Umbilical cord (tissue), 2 donors: Measurements from ENCODE around the gene IFNA17. TPM values are rescaled to one million over a fixed set of nuclear protein-coding genes. Genes with fewer than 3 reads are reported as not detected.
A peak's percentile ranks its signal among the peaks of the same experiment; 100 is the strongest.
"Not testable (repeated sequence)": the region's sequence is repeated elsewhere in the genome, so short reads cannot be mapped to it uniquely, and the experiment has no call there.

ENCODE experiments used
- DNase-seq: peaks from one replicate; pipeline ENCODE4 v3.0.0-alpha.2; 2015; ENCODE audit warnings: low spot score
- total RNA-seq: library from RNA; depleted of rRNA; stranded (reverse); fragments of >200 nt; gene quantifications from one replicate; pipeline ENCODE4 v1.2.3, GENCODE V29; 2014; ENCODE audit warnings: low replicate concordance; ENCODE audit not compliant: insufficient read depth

The IFNA17 gene
- 3.1 TPM for total RNA-seq

DNA sequence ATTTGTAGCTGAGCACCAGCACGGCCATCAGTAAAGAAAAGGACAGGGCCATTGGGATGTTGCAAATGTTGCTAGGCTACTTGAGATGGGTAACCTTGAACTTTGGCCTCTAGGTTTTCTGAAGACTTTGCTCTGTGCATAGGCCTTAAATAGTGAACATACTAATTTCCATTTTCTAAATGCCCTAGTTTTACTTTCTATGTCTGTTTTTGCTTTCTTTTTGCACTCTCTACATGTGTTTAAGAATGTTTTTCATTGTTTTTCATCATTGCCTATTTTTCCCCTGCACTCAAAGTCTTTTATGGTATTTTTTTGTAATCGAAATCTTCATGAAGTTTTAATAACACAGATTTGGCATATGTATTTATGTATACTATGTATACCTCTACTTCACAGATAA lies at the start of gene IFNA17:
IFNA17 (minus strand) TSS at position 101 of the 400 bp plus-strand sequence; CDS start at position 52, 49 bp downstream.
- DNase-seq = no peak

DNA sequence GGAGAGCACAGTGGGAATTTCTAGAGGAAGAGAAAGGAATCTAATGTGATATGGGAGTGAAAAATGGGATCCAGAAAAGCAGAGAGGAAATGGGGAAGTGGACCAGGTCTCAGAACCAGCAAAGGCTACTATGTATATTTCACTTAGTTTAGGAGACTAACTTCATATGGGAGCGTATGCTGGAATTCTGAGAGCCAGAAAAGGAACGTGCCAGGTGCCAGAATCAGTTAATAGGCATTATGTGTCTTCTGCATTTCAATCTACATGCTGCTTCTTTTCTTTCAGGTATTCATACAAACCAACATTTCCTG lies 40.3 kb upstream of the IFNA17 start:
- DNase-seq = no peak

DNA sequence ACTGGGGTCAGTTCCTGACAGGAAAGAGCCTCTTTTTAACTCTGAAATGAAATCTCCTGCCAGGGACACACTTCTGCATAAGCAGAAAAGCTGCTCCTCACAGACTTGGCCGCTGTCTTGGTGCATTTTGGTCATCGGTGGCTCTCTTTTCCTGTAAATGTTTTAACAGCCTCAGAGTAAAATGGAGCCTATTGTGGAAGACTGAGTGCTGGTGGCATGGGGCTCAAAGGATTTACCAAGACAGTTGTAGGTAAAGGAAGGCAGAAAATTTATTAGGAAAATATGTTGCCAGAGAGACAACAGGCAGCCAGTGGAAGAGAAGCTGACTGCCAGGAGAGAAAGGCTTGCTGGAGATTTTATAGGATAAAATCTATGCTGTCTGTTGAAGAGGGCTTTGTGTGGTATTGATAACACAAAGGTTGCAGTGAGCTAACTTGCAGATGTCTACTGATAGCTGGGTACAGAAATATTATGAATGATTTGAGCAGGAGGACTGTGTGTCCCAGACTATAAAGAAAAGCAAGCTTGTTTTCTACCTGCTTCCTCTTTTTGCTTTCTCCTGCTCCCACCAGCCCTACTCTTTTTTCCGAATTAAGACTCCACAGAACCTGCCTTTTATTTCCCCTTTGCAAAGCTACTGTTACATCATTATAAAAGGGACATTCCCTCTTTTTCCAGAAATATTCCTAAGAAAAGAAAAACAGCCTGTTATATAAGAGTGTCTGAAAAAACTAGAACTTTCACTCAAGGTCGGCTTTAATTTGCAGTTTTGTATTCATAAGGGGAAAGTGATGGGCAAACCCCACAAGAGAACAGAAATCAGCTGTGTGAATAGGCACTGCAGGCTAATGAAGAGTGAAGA lies 39.7 kb upstream of the IFNA17 start:
- no peak for DNase-seq

DNA sequence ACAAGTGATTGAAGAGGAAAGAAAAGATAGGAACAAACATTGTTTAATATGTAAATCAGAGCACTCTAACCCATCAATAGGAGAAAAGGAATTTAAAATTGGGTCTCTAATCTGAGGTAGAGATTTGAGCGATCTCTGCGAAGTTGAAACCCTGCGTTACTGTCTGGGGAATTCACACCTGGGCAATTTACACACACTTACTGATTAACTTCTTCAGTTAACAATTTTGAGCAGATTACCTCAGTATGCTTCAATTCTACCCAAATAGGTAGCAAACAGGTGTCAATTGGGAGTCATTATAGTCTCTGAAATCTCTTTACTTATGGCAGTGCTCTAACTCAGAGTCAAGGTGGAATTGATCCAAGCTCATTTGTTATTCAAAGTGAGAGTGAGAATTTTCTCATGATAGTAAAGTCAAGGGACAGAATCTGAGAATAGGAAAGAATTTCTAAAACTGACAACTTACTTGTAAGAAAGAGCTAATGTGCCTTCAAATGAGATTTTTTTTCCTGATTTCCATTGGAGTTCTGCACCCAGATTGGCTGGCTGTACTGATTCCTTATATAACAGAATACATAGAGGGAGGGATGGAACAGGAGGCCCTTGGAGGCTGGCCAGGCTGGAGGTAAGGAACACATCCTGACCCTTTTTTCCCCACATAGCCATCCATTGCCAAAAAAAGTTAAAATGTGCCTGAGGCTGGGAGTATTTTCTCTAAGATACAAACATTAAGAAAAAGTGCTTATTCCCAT lies 38.9 kb upstream of the IFNA17 start:
- DNase-seq = no peak

DNA sequence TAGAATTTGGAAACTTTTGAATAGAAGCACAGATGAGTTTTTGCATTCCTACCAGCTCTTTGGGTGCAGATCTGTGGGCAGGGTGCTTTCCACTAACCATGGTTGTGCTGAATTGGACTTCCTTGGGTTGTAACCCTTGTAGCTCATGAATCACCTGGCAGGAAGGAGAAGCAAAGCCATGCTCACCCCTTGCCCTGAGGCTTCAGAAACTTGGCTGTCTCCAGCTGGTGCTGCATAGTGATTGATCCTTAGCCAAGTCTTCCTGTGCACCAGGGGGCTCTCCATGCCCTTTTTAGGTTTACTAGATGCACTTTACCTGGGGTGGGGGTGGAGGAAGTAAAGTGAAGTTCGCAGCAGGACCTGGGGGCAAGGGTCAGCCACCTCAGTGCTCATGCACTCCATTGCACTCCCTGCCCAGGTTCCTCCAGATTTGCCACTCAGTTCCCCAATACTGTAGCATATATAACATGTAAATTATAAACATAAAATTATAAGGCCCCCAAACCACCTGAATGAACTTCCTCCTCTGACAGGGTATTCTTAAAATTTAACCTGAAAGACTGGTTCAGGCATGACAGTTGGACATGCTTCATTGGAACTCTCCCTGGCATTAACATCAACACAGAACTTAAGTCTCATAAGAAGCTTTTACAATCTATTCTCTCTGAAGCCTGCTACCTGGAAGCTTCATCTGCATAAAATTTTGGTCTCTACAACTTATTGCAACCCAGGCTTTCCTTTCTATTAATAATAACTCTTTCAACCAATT lies 37.6 kb upstream of the IFNA17 start:
- DNase-seq = no peak

DNA sequence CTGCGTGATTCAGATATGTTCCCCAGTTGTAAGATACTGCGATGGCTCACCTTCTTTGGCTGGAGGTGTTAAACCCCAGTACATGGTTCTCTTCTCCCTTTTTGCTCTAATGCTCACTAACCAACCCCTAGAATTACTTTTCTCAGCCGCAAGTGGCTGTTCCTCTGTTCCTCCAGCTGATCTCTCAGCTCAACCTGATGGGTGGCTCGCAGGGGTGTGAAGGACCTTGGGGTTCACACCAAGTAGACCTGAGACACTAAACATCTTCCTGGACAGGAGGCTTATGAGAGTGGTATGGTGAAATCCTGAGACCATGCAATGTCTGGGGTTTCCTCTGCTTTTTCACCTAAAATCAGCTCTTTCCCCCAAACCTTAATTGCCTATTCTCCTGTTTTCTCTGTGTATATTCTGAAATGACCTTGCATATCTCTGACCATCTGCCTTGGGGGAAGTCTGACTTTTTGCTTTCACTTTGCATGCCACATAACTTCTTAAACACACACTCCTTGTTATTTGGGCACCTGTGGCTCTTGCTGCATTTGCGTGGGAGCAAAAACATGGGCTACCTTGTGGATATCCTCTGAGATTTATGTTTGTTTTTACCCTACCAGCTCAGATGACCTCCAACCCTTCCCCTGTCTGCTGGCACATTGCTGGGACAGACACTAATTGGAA lies 27.7 kb upstream of the IFNA17 start:
- no peak for DNase-seq

DNA sequence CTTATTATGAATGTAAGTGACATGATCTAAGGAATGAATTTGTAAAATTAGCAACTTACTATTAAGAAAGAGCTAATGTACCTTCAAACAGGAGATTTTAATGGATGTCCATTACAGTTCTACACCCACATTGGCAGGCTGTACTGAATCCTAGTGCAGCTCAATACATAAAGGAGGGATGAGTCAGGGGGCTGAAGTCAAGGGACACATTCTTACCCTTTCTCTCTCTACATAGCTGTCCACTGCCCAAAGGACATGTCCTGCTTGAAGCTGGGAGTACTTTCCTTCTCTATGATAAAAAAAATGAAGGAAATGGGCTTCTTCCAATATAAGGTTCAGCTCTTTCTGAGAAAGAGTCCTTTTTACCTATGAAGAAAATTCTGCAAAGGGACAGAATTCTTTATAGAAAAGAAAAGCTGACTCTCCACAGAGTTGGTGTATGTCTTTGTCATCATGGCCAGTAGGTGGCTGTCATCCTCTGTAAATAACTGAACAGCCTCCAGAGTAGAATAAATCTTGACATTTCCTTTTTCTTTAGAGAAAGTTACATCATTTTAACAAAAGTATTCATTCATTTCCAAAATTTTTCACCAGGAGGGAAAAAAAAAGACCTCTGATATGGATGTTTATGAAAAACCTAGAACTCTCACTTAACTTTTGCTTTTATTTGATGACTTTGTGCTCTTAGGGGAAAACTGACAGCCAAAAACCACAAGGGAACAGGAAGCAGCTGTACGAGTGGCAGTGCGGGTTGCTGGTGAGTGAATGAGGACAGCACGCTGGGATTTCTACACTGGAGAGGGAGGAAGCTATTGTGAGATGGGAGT lies 24.9 kb upstream of the IFNA17 start:
- peak; percentile 33 for DNase-seq

DNA sequence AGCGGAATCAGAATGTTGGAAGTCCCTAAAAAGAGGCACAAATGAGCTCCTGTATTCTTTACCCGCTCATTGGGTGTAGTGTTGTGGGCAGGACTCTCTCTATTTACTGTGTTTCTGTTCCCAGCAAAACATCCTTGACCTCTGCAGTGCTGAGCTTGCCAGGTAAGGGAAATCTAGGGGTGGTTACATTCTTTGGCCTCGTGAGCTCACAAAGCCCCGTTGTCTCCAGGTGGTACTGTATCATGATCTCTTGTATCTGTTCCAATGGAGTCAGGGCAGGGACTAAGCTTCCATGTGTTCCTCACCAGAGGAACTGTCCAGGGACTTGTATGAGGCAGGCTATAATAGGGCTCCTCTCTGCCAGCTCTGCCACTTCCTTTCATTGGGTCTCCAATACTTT lies 23.6 kb upstream of the IFNA17 start:
- no peak for DNase-seq

DNA sequence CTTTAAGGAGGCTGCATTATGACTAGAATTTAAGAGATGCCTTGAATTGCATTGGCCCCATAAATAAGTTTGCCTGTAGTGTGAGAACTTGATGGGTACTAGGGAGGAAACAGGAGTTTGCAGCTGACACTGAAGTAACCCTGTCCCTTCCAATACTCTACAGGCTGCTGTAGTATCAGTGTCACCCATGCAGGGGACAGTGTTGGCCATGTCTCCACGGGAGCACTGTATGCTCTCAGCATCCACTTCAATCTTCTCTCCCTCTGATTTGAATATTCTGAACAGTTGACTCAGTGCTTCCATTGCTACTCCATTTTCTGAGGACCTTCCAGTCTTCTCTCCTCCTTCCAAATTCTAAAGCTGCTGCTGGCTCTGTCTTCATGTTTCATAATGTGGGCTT lies 23.2 kb upstream of the IFNA17 start:
- DNase-seq = no peak

DNA sequence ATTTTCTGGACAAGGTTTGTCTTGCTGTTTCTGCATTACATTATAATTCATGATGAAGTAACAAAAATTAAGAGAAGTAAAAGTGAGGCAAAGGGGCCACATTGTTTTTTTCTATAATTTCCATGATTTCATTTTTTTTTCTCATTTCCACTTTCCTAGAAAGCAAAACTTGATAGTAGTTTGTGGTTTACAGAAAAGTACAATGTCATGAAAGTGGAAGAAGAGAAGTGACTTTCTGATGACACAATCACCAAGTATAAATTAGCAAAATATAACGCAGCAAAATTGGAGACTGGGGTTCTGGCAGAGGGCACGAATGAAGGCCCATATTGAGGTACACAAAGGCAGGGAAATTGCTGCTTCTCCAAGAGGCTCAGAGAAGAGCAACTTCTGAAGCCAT lies 16.8 kb upstream of the IFNA17 start:
- DNase-seq = no peak

DNA sequence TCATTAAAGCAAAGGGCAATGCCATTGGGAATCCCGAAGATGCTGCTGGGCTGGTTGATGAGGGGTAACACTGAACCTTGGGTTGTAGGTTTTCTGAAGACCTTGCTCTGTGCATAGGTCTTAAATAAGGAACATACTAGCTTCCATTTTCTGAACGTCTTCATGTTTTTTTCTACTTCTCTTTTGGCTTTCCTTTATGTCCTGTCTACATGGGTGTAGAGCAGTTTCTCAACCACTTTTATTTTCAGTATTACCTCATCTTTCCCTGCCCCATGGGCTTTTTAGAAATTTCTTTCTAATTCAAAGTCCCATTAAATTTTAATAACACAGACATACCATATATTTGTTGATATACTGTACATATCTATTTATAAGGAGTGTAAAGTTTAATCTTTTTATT lies 11.9 kb upstream of the IFNA17 start, which contains the start of gene IFNA14:
IFNA14 (minus strand) TSS at position 95 of the 400 bp plus-strand sequence; CDS start at position 25, 70 bp downstream.
- DNase-seq = no peak

DNA sequence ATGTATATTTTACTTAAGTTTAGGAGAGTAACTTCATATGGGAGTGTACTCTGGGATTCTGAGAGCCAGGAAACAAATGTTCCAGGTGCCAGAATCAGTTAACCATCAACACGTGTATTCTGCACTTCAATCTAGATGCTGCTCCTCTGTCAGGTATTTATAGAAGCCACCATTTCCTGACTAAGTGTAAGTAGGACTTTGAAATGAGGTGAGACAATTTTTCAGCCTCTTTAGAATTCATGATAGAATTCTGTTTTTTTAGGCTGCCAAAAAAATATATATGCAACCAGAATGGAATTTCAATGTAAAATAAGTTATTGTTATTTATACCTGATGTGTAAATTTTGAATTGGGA lies 8.3 kb upstream of the IFNA17 start:
- not testable (repeated sequence) for DNase-seq

DNA sequence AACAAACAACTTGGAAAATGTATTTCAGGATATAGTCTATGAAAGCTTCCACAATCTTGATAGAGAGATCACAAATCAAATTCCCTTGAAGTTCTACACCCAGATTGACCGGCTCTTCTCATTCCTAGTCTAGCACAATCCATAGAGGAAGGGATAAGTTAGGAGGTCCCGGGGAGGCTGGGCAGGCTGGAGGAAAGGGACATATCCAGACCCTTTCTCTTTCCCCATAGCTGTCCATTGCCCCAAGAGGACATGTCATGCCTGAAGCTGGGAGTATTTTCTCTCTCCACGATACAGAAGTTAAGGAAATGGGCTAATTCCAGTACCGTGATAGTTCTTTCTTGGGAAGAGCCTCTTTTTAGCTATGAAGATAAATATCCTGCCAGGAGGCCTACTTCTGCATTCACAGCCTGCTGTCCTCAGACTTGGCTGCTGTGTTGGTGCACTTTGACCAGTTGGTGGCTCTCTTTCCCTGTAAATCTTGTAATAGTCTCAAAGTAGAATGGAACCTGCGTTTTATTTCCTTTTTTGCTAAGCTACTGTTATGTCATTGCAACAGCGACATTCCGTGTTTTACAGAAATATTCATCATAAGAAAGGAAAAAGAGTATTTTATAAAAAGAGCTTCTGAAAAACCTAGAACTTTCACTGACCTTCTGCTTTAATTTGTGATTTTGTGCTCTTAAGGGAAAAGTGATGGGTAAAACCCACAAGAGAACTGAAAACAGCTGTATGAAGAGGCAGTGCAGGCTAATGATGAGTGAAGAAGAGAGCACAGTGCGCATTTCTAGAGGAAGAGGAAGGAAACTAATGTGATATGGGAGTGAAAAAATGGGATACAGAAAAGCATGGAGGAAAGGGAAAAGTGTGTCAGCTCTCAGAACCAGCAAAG lies 7.7 kb upstream of the IFNA17 start:
- DNase-seq = peak; percentile 47

DNA sequence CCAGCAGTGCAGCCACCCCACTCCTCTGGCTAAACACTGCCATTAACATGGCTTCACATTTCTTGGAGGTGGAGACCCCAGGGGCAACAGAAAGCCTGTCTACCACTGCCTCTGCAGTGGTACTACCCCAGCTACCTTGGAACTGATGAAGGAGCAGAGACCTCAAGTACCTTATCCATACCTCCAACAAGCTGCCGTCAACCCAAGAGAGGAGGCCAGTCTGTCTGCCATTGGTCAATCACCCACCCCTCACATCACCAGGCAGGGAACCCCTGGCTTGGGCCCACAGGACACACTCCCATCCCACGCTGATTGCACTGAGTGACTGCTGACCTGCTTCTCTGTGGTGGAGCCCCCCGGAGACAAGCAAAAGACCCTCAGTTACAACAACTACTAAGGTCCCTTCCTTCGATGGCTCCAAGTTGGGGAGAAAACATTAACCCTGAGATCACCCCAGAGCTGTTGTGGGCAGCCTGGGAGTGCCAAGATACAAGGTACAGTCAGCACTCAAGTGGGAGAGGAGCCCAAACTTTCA lies 6.2 kb upstream of the IFNA17 start:
- DNase-seq = no peak

DNA sequence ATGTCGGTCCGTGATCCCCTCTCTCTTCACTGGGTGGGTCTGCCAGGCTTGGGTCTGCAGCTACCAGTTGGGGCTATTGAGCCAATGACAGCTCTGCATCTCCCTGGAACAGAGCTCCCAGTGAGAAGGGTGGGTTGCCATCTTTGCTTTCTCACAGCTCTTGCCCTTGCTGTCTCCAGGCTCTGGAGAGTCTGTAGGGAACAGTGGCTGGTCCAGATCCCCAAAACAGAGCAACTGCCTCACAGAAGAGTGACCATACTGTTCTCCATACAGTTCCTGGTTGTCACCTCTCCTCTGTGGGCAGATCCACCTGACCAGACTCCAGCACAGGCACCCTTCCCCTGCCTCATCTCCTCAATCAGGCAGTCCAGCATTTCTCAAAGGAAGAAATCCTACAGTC lies 5.2 kb upstream of the IFNA17 start:
- DNase-seq = no peak

DNA sequence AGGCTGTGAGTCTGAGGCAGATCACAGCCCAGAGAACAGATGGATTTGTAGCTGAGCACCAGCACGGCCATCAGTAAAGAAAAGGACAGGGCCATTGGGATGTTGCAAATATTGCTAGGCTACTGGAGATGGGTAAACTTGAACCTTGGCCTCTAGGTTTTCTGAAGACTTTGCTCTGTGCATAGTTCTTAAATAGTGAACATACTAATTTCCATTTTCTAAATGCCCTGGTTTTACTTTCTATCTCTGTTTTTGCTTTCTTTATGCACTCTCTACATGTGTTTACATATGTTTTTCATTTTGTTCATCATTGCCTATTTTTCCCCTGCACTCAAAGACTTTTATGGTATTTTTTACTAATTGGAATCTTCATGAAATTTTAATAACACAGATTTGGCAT lies 10.8 kb downstream of the IFNA17 start, which contains the start of gene IFNA16:
IFNA16 (minus strand) TSS at position 101 of the 400 bp plus-strand sequence; CDS start at position 95, 6 bp downstream.
- not testable (repeated sequence) for DNase-seq

DNA sequence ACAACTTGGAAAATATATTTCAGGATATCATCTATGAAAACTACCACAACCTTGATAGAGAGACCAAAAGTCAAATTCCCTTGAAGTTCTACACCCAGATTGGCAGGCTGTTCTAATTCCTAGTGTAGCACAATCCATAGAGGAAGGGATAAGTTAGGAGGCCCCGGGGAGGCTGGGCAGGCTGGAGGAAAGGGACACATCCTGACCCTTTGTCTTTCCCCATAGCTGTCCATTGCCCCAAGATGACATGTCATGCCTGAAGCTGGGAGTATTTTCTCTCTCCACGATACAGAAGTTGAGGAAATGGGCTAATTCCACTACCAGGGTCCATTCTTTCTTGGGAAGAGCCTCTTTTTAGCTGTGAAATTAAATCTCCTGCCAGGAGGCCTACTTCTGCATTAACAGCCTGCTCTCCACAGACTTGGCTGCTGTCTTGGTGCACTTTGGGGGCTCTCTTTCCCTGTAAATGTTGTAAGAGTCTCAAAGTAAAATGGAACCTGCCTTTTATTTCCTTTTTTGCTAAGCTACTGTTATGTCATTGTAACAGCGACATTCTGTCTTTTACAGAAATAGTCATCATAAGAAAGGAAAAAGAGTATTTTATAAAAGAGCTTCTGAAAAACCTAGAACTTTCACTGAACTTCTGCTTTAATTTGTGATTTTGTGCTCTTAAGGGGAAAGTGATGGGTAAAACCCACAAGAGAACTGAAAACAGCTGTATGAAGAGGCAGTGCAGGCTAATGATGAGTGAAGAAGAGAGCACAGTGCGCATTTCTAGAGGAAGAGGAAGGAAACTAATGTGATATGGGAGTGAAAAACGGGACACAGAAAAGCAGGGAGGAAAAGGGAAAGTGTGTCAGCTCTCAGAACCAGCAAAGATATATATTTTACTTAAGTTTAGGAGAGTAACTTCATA lies 14.4 kb downstream of the IFNA17 start:
- DNase-seq = not testable (repeated sequence)

DNA sequence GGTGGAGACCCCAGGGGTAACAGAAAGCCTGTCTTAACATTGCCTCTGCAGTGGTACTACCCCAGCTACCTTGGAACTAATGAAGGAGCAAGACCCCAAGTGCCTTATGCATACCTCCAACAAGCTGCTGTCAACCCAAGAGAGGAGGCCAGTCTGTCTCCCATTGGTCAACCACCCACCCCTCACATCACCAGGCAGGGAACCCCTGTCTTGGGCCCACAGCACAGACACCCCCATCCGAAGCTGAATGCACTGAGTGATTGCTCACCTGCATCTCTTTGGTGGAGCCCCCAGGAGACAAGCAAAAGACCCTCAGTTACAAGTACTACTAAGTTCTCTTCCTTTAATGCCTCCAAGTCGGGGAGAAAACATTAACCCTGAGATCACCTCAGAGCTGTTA lies 15.9 kb downstream of the IFNA17 start:
- DNase-seq = not testable (repeated sequence)
